AG04449 (cell line): ENCODE measurements around the gene LYSMD3.

Experiments used
- CTCF ChIA-PET: fragments of 350-600 bp; formaldehyde crosslinking; extraction: SDS; loops from one replicate; lab custom pipeline; 2021; ENCODE audit warnings: antibody characterized with exemption; lab: Yijun Ruan, JAX
- POLR2A ChIA-PET: fragments of 400-600, 350-600 bp; formaldehyde crosslinking; extraction: SDS; loops from one replicate; lab custom pipeline; 2020; ENCODE audit warnings: antibody characterized with exemption, inconsistent platforms; lab: Yijun Ruan, JAX
- DNase-seq: peaks from one replicate; pipeline ENCODE4 v3.0.0-alpha.2; 2010; ENCODE audit warnings: low read depth, low spot score
- H3K4me3 ChIP-seq: 2 replicates; pipeline ENCODE4 v1.5.1; 2011; ENCODE audit warnings: low read depth, mild to moderate bottlenecking, control low read depth, low read length
- CTCF ChIP-seq: IDR thresholded peaks from one replicate; pipeline ENCODE4 v1.5.1; 2011; ENCODE audit warnings: mild to moderate bottlenecking, moderate library complexity, low read length, control low read depth, inconsistent platforms; ENCODE audit not compliant: insufficient read depth; ENCODE audit errors: missing control alignments

The LYSMD3 gene

GRCh38 chr5:90529939-90530677 is 724 bp upstream of the LYSMD3 start:
- ChIA-PET CTCF (interaction anchor here (0.8 to 3.8 kb wide), 25 partner anchors 9 to 143 kb away, joined by 3 to 112 read pairs (median 5); partner anchors contain the start of genes MBLAC2 and POLR3G), POLR2A (interaction anchor here (1.2 kb wide), 1 partner anchor 120 kb away, joined by 3 read pairs; the partner anchor contains the start of gene CETN3)
- TF ChIP-seq CTCF: peak; percentile 73
- peak; percentile 38 for DNase-seq
- peak overlapping the region; percentile 96 for H3K4me3 ChIP-seq

GRCh38 chr5:90528601-90529193 is 687 bp downstream of the LYSMD3 start:
- ChIA-PET POLR2A (interaction anchor here (0.7 kb wide), 1 partner anchor 856 kb away, joined by 3 read pairs; no protein-coding TSS in a partner anchor), CTCF (interaction anchor here (0.6 to 3.8 kb wide), 8 partner anchors 8 to 142 kb away, joined by 3 to 112 read pairs (median 4); partner anchors contain the start of genes MBLAC2 and POLR3G)
- no peak for DNase-seq
- TF ChIP-seq CTCF: no peak
- peak overlapping the region; percentile 96 for H3K4me3 ChIP-seq

- POLR2A ChIA-PET: no interaction called here
- DNase-seq: no peak
- H3K4me3 ChIP-seq: no peak overlapping the region
- no peak for TF ChIP-seq CTCF
- CTCF ChIA-PET: no interaction called here
Observed at GRCh38 chr5:90519081-90519480, 10.3 kb downstream of the LYSMD3 start.

GRCh38 chr5:90518661-90519060 is 10.7 kb downstream of the LYSMD3 start:
- CTCF ChIA-PET: no interaction called here
- no peak for TF ChIP-seq CTCF
- DNase-seq: no peak
- H3K4me3 ChIP-seq: no peak overlapping the region
- POLR2A ChIA-PET: no interaction called here

- POLR2A ChIA-PET: no interaction called here
- no peak for TF ChIP-seq CTCF
- no peak overlapping the region for H3K4me3 ChIP-seq
- CTCF ChIA-PET: no interaction called here
- DNase-seq: no peak
Observed at GRCh38 chr5:90514520-90514919, 14.9 kb downstream of the LYSMD3 start.

GRCh38 chr5:90510438-90510837 is 18.9 kb downstream of the LYSMD3 start:
- TF ChIP-seq CTCF: no peak
- ChIA-PET CTCF (interaction anchor here (0.6 to 0.8 kb wide), 2 partner anchors 10 to 95 kb away, joined by 3 read pairs; no protein-coding TSS in a partner anchor), POLR2A (no interaction called here)
- no peak overlapping the region for H3K4me3 ChIP-seq
- DNase-seq: no peak
